ENCODE measurements around the gene TIMP3.

Gene TIMP3

DNA sequence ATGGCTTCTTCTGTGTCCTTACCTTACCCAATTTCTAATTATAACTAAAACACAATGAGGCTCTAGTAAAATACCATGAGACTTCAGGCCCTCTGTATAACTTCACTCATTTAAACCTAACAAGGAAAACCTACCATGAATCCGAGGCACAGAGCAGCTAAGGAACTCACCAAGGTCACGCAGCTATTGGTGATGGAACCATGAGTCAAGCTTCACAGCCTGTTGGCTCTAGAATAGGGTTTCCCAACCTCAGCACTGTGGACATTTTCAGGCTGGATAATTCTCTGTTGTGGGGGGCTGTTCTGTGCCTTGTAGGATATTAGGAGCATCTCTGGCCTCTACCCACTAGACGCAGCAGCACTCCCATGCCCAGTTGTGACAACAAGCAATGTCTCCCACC lies 75.7 kb downstream of the TIMP3 start:
- no peak for DNase-seq (ENCODE audit: extremely low read depth in 1 of 2, low read depth in 1 of 2)

DNA sequence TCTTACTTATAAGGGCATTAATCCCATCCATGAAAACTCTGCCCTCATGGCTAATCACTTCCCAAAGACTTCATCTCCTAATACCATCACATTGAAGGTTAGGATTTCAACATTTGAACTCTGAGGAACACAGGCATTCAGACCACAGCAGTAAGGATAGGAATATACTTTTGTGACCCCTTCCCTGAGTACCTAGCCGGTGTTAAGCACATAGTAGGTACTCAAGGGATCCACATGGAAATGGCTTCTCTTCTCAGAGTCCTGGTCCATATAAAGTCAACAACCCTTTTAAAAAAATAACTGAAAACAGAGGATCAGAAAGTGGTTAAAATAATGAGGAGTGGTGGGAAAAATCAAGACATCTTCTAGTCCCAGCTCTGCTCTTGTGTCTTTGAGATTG lies 78.0 kb downstream of the TIMP3 start:
- no peak for DNase-seq (ENCODE audit: extremely low read depth in 1 of 2, low read depth in 1 of 2)

DNA sequence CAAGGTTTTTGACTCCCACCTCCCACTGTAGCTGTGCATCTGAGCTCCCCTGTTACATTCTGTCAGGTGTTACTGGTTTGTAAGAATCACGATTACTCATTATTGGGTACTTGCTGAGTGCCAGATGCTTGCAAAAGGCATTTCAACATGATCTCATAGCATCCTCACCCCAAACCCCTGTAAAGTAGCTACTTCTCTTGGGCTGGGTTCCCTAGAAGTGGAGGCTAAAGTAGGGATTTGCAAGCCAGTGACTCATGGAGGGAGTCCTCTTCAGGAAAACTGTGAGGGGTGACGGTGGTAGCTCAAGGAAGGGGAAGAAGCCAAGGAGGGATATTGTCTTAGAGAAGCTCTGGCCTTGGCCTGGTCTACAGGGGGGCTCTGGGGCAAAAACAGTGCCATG lies 78.6 kb downstream of the TIMP3 start:
- no peak for DNase-seq (ENCODE audit: extremely low read depth in 1 of 2, low read depth in 1 of 2)

DNA sequence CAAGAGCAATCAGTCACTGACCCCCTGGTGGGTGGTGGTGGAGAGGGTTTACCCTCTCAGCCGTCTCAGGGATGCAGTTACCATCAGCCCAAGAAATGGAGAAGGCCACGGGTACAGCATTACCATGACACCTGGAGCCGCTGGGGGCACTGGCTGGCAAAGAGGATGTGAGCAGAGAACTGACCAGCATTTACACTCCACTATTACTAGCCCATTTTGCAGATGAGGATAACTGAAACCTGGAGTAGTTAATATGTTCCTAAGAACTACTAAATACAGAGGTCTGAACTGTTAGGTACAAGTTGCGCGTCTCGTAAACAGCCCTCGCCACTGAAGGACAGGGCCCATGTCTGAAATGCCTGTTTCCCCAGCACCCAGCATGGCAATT lies 79.0 kb downstream of the TIMP3 start:
- DNase-seq (ENCODE audit: extremely low read depth in 1 of 2, low read depth in 1 of 2): no peak

DNA sequence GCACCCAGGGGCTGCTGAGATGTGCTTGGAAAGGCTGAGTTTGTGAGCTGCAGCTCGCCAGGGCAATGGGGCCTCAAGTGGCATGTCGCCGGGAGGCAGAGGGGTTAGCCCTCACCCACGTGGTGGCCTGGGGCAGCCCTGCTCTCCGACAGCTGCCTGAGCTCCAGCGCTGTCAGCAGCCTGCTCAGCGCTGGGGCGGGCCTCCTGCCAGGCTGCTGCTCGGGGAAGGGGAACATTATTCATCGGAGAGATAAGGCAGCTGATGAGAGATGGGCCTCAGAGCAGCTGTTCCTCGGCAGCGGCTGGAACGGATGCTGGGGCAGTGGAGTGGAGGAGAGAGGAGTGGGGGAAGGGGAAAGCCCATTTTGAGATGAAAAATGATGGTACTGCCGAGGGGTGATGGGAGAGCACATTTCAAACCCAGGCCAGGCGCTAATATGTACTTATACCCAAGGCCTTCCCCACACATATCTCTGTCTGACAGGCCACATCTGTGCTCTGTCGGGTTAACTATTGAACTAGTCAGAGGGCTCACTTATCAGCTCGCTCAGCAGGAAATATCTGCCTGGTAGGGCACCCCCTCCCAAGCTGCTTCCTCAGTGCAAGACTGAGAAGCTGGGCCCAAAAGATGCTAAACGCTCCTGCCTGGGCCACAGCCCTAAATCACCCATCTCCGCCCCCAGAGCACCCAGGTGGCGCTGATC lies 79.5 kb downstream of the TIMP3 start:
- no peak for DNase-seq (ENCODE audit: extremely low read depth in 1 of 2, low read depth in 1 of 2)

DNA sequence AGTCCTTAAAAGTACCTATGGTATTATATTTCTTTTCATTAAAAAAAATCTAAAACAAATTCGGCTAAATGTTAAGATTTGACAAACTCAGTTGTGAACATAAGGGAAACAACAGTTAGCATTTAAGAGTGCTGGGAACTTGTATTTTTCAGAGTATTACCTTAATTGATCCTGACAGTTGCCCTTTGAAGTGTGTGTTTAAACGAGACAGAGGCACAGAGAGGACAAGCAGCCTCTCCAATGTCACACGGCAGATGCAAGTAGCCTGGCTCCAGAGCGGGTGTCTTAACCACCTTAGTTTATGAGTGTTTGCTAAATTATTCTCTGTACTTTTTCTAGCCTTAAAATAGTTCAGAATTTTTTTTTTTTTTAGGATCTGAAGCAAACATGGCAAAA lies 80.9 kb downstream of the TIMP3 start:
- no peak for DNase-seq (ENCODE audit: extremely low read depth in 1 of 2, low read depth in 1 of 2)

DNA sequence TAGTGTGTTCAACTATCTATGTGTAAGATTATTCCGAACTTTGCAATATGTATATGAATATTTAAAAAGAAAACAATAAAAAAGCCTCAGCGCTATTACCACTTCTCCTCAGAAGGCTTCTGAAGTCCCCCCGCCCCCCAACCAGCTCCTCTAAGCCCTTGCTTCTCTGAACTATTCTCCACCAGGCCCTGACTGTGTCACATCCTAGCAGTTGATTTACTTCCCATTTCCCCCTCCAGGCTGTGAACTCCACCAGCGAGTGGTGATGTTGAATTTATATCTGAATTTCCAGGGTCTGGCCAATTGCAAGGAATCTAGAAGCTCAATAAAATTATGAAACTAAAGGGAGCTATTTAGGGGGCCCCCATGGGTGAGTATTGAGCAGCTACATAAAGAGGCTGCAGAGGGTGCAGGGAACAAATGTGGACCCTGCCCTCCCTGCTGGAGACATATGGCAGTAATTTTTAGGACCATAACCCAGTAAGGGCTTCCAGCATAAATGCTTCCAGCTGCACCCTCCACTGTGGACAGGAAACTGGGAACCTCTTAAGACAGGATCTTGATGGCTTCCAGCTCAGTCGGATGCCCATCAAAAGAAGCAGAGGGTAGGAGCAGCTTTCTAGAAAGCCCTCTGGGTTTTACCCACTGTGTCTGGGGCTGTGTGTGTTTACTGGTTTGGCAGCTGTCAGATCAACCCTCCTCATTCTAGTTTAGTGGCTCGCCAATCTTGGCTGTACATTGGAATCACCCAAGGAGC lies 81.4 kb downstream of the TIMP3 start:
- no peak for DNase-seq (ENCODE audit: extremely low read depth in 1 of 2, low read depth in 1 of 2)

DNA sequence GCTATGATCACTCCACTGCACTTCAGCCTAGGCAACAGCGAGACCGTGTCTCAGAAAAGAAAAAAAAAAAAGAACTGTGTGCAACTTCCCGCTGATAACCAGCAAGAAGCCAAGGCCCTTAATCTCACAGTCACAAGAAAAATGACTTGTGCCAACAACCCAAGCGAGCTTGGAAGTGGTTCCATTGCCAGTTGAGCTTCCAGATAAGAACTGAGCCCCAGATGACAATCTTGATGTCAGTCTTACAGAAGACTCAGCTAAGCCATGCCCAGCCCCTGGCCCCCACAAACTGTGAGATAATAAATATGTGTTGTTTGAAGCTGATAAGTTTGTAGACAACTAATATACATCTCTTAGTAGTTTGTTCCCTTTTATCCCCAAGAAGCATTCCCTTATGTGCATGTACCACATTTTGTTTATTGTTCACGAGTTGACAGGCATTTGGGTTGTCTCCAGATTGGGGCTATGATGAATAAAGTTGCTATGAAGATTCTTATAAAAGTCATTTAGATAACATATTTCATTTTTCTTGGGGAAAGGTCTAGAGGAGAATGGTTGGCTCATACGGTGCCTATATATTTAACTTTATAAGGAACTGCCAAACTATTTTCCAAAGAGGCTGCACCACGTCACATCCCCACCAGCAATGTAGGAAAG lies 85.9 kb downstream of the TIMP3 start:
- no peak for DNase-seq (ENCODE audit: extremely low read depth in 1 of 2, low read depth in 1 of 2)

DNA sequence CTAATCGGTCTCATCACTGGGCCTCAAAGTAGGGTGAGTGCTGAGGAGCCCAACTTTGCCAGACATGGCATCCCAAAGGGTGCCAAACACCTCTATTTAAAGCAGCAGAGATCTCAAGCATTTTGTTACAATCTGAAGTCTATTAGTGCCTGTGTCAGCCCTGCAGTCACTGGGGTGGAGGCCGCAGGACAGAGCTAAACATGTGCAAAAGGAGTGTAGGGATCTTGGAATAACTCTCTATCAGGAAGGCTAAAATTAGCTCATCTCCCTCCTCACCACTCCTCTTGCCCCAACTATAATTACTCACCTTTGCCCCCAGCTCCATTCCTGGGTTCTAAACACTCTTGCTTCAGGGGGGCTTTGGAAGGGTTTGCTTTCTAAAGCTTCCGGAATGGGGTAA lies 87.5 kb downstream of the TIMP3 start:
- DNase-seq (ENCODE audit: extremely low read depth in 1 of 2, low read depth in 1 of 2): no peak

DNA sequence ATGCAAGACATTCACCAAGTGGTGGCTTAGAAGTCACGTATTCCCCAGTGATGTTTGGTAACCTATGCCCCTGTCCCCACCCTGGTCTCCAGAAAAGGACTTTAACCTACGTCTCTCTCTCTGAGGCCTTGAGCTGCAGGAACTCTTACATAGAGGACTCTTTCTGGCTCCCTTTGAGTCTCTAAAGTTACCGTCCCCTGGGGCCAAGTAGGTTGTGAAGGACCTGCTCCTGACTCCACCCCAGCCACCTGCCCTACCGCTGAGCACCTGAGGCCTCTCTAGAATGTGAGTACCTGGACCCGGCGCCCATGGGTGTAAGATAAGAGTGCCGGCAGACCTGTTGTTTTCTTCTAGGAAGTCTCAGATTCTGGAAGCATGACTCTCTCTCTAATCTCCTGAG lies 95.4 kb downstream of the TIMP3 start:
- DNase-seq (ENCODE audit: extremely low read depth in 1 of 2, low read depth in 1 of 2): no peak

DNA sequence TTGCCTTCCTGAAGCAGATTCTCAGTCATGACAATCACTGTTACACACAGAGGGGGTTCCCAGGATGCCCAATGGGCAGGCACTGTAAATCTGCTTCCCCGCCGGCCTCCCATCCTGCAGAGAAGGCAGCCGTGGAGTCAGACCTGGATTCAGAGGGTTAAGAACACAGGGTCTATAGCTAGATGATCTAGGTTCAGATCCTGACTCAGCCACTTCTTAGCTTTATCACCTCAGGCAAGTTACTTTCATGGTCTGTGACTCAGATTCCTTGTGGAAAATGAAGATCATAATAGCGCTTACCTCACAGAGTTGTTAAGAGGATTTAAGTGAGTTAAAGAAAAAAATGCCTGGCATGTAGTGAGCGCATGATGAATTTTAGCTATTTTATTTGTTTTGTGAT lies 95.9 kb downstream of the TIMP3 start:
- no peak for DNase-seq (ENCODE audit: extremely low read depth in 1 of 2, low read depth in 1 of 2)

DNA sequence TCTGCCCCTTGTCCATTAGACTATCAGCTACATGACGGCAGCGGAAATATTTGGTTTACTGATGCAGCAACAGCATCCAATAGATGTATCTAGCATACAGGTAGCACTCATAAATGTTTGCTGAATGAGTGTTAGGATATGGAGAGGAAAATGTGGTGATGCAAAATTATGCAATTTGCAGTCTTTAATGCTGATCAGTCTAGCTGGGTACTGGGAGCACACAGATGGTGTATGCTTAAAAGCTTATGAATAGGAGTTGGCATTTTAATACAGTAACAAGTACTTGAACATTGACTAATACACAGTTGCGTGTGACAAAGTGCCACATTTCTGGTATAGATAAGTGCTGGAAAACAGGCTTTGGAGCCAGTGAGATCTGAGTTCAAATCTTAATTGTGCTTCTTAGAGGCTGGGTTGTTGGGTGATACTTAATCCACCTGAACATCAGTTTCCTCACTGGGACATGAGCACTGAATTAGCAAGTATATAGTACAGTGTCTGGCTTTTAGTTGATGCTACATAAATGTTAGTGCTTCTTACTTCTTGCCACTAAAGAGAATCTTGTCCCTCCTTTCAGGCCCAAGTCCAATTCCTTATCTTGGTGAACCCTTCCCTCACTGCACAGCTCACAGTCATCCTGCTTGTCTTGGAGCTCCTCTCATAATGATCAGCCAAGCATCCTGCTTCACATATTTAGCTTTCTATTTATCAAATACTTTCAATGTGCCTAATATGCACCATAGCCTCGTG lies 99.6 kb downstream of the TIMP3 start:
- DNase-seq (ENCODE audit: extremely low read depth in 1 of 2, low read depth in 1 of 2): no peak

DNA sequence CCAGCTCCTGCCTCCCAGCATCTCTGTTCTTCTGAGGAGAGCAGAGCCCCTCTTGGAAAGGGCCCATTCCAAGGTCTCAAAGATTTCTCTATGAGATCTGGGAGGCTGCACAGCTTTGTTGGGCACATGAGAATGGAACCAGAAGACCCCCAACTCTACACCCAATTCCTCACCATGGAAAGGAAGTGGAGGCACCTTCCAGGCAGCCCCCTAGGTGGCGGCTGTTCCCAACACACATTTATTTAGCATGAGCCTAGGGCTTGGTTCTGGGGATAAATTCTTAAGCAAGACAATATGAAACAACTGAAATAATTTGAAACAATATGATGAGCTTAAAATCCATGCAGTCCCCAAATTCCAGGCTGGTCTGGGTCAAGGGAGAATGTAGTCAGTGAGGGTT lies 100.4 kb downstream of the TIMP3 start:
- no peak for DNase-seq (ENCODE audit: extremely low read depth in 1 of 2, low read depth in 1 of 2)

DNA sequence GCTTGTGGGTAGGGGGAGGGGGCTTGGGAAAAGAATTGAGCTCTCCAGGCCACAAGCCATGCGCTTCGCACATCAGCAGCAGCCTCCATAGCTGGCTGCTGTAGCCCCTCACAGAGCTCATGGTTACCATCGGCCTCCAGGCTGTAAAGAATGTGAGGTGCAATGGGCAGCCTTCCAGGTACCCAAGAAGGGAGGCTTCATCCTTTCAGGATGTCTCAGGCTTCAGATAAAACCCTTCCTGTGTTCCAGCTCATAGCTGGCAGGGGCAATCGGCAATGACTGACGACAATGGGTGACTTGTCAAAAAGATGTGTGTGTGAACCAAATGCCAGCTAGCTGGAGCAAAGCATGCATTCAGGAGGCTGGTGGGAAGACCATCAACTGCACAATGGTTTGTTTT lies 102.0 kb downstream of the TIMP3 start:
- DNase-seq (ENCODE audit: extremely low read depth in 1 of 2, low read depth in 1 of 2): no peak

DNA sequence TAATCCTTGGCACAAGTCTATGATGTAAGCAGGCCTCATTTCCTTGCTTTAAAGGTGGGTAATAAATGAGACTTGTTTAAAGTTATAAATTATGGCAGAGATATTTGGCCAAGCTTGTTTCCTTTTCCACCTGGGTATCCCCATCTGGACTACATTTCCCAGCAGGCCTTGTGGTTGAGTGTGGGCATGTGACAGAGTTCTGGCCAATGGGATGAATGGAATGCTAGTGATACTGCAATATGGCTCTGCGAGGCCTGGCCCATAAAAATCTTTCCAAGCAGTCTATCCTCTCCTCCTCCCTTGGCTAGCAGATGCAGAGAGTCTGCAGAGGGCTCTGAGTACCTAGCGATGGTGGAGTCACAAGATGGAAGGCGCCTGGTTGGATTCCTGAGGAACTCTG lies 102.5 kb downstream of the TIMP3 start:
- no peak for DNase-seq (ENCODE audit: extremely low read depth in 1 of 2, low read depth in 1 of 2)

DNA sequence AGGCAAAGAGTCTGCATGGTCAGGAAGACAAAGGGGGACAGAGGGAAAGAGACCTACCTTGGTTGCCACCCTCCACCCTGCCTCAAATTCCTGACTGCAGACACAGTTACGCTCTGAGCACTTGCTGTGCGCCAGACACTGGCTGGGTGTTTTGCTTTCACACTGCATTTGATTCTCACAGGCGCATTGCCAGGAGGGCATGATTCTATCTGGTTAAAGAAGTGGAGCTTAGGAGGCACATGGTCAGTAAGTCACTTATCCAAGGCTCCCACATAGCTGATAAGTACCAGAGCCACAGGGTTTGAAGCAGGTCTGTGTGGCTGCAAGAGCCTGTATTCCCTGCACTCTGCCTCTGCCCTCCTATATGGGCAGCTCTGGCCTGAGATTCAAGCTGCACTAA lies 103.9 kb downstream of the TIMP3 start:
- DNase-seq (ENCODE audit: extremely low read depth in 1 of 2, low read depth in 1 of 2): no peak

DNA sequence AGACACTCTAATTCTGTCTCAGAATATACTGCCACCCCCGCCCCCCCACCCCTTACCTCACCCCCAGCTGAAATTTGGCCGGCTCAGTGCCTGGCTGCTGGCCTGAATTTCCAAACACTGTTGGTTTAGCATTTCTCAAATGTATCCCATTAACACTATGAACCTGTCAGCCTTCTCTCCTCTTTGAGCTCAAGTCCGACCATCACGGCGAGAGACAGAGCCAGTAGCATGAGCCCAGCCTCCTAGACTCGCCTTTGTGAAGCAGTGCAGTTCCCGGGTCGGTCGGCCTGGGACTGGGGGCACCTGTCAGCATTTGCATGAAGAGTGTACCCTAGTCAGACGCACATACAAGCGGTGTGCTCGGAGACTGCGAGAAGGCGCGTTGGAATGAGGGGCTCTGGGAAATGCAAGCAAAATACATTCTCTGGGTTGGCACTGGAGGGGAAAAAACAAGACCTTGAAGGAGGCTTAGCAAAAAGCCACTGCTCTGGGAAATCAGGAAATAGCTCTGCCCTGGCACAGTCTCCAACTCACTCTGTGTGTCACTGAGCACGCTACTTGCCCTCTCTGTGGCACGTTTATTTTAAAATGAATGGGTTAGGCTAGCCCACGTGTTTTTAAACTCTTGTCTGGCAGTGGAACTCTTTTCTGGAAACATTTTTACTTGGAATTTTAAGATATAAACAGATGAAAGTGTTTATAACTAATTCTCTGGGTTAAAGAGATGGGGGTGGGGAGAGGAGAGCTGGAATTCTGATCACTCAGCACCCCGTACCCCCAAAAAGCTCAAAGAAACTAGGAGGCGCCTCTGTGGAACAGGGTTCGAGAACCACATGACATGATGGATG lies 108.3 kb downstream of the TIMP3 start:
- DNase-seq (ENCODE audit: extremely low read depth in 1 of 2, low read depth in 1 of 2): no peak

DNA sequence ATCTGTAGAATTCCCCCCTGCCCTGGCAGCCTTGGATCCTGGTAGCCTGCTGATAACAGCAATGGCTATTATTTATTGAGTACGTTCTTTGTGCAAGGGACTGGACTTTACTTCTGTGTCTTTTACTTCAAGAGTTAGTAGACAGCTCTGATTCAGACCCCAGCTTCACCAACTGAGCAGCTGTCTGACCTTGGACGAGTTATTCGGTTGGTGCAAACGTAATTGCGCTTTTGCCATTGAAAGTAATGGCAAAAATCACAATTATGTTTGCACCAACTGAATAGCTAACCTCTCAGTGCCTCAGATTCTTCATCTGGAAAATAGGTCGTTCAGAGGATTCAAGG lies 108.9 kb downstream of the TIMP3 start:
- no peak for DNase-seq (ENCODE audit: extremely low read depth in 1 of 2, low read depth in 1 of 2)

DNA sequence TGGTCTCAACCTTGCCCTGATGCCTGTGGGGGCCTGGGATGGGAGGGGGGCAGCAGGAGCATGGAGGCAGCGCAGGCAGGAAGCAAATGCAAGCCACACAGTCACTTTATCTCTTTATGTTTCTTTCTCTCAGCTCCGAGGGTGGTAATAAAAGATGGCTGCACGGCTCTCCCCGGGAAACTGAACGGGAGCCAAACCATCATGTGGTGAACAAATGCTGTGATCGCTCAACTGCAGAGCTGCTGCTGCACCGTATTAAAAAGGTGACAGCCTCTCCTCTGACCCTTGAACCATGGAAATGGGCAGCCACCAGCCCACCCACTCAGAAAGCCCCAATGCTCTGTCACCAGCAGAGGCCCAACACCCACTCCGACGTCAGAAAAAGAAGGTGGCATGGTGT lies 110.0 kb downstream of the TIMP3 start:
- DNase-seq (ENCODE audit: extremely low read depth in 1 of 2, low read depth in 1 of 2): no peak

Measured in activated CD8-positive, alpha-beta memory T cell treated with anti-CD3 and anti-CD28 coated beads for 1 hour (primary cell).